Upper lobe of left lung (tissue), 6 donors: Measurements from ENCODE around the gene RNF213. TPM values are rescaled to one million over a fixed set of nuclear protein-coding genes. Genes with fewer than 3 reads are reported as not detected.
"Not testable (repeated sequence)": the region's sequence is repeated elsewhere in the genome, so short reads cannot be mapped to it uniquely, and the experiment has no call there.

Source experiments
- ATAC-seq, 2 donors: fragments of 200-7000 bp; cut with Tn5 transposase; one replicate each; pipeline ENCODE4 v1.9.1; 2022; ENCODE audit warnings: mild to moderate bottlenecking in 2 of 2, moderate library complexity in 2 of 2; ENCODE audit not compliant: low FRiP score in 2 of 2
- DNase-seq, 2 donors: peaks; one replicate each; pipeline ENCODE4 v3.0.0-alpha.2; 2019 to 2020
- H3K27ac ChIP-seq, 4 donors: fragments of 200-600 bp; sonication (generic); one replicate each; pipeline ENCODE4 v1.5.1; 2016 to 2019
- H3K27me3 ChIP-seq, 4 donors: fragments of 200-600 bp; sonication (generic); one replicate each; pipeline ENCODE4 v1.5.1; 2017 to 2019
- H3K36me3 ChIP-seq, 4 donors: fragments of 200-600 bp; sonication (generic); one replicate each; pipeline ENCODE4 v1.5.1; 2016 to 2019
- H3K4me1 ChIP-seq, 4 donors: fragments of 200-600 bp; sonication (generic); one replicate each; pipeline ENCODE4 v1.5.1; 2018 to 2019
- H3K4me3 ChIP-seq, 4 donors: fragments of 200-600 bp; sonication (generic); one replicate each; pipeline ENCODE4 v1.5.1; 2017 to 2019; ENCODE audit warnings: mild to moderate bottlenecking in 2 of 4, moderate library complexity in 1 of 4
- H3K9me3 ChIP-seq, 4 donors: fragments of 200-600 bp; sonication (generic); one replicate each; pipeline ENCODE4 v1.5.1; 2018 to 2019
- CTCF ChIP-seq, 6 experiments: fragments of 450-650 bp in 4 of 6; fragments of 200-600 bp in 2 of 6; sonication (generic) in 2 of 6; IDR thresholded peaks; one replicate each; pipeline ENCODE4 v1.5.1; 2016 to 2019; ENCODE audit warnings: antibody characterized with exemption in 6 of 6
- EP300 ChIP-seq, 4 donors: sonication (generic); formaldehyde crosslinking; IDR thresholded peaks; one replicate each; pipeline ENCODE4 v1.5.1; 2017; ENCODE audit warnings: antibody characterized with exemption in 4 of 4, control low read depth in 2 of 4
- POLR2A ChIP-seq, 4 donors: fragments of 450-650 bp; IDR thresholded peaks; one replicate each; pipeline ENCODE4 v1.5.1; 2016 to 2017; ENCODE audit warnings: antibody characterized with exemption in 4 of 4, mild to moderate bottlenecking in 2 of 4
- POLR2AphosphoS5 ChIP-seq, 2 donors: sonication (generic); formaldehyde crosslinking; IDR thresholded peaks; one replicate each; pipeline ENCODE4 v1.5.1; 2017; ENCODE audit warnings: antibody characterized with exemption in 2 of 2
- WGBS, 2 donors: methylation state at CpG; one replicate each; pipeline ENCODE4 v1.1.5; 2017 to 2018; 5-methylcytosine and 5-hydroxymethylcytosine counted together
- total RNA-seq, 6 donors: library from RNA; depleted of rRNA in 4 of 6; stranded (reverse); fragments of >200 nt in 4 of 6; gene quantifications; one replicate each; pipeline versions ENCODE4 v1.1.0 to v1.2.1, GENCODE V29; 2016 to 2021
- donor health status: DM: no; HTN: no; CAD: no; lungs with moderate emphysema.
- donor health status: DM: no; HTN: yes; CAD: no; lungs with severe emphysema.

Gene RNF213
- total RNA-seq, 6 donors from 2014 or later = 135 to 619 (median 207) TPM

- WGBS, 2 donors = 86 to 89% methylated on average over 14 of the region's 14 CpGs
- DNase-seq (no peak), ATAC-seq (no peak)
- TF ChIP-seq EP300 (IDR thresholded peaks at IDR 0.05) (no peak), POLR2A (IDR thresholded peaks at IDR 0.05) (no peak), POLR2AphosphoS5 (IDR thresholded peaks at IDR 0.05) (no peak), CTCF (IDR thresholded peaks at IDR 0.05) (no peak)
- H3K4me3 ChIP-seq = no peak overlapping the region
- H3K27ac ChIP-seq = peak overlapping the region in 2 of 4 donors; percentile 45 to 49
- H3K4me1 ChIP-seq = peaks cover 36 to 59% (median 48%) of the 10 kb centered on the region in 4 donors
- H3K36me3 ChIP-seq = no peaks in the 10 kb centered on the region
- H3K27me3 ChIP-seq = no peaks in the 10 kb centered on the region
- H3K9me3 ChIP-seq = no peaks in the 10 kb centered on the region
These were observed 2.9 kb upstream of the RNF213 start for GRCh38 chr17:80257716-80258213.

- H3K27me3 ChIP-seq, ATAC-seq, H3K36me3 ChIP-seq, DNase-seq, H3K4me3 ChIP-seq, H3K9me3 ChIP-seq: not testable (repeated sequence)
- WGBS, 2 donors = 74 to 85% methylated on average over 2 of the region's 2 CpGs
- Histone ChIP-seq H3K27ac (peak overlapping the region in 1 of 4 donors; percentile 45), H3K4me1 (peaks cover 42 to 60% (median 53%) of the 10 kb centered on the region in 4 donors)
These were observed 2.4 kb upstream of the RNF213 start for GRCh38 chr17:80258296-80258695.

DNA sequence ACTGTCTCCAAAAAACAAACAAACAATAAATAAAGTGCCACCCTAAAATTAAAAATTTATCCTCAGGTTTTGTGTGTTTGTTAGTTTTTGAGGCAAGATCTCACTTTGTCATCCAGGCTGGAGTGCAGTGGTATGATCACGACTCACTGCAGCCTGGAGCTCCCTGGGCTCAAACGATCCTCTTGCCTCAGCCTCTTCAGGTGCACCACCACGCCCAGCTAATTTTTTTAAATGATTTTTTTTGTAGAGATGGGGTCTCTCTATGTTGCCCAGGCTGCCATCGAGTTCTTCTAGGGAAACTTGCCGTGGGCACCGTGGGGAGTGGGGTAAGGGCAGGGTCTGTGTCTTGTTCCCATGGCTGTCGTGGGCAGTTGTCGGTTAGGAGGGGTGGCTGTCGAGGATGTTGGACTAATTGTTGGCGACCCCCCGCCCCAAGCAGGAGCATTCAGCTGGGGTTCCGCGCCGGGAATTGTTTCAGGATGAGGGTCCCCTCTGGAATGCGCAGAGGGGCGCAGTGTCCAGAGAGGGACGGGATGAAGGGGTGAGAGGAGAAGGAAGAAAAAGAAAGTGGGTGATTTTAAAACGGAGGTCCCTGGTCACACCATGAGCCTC lies 1.1 kb upstream of the RNF213 start:
- H3K9me3 ChIP-seq = no peaks in the 10 kb centered on the region
- TF ChIP-seq EP300 (IDR thresholded peaks at IDR 0.05) (no peak), POLR2AphosphoS5 (IDR thresholded peaks at IDR 0.05) (no peak), CTCF (IDR thresholded peaks at IDR 0.05) (no peak), POLR2A (IDR thresholded peaks at IDR 0.05) (no peak)
- DNase-seq = no peak
- no peaks in the 10 kb centered on the region for H3K36me3 ChIP-seq
- ATAC-seq = no peak
- H3K27me3 ChIP-seq = no peaks in the 10 kb centered on the region
- H3K27ac ChIP-seq = peak overlapping the region; percentile 92 to 98 (median 96)
- peak overlapping the region; percentile 60 to 75 (median 67) for H3K4me3 ChIP-seq
- WGBS, 2 donors = 38 to 41% methylated on average over 18 of the region's 18 CpGs
- peaks cover 47 to 61% (median 56%) of the 10 kb centered on the region in 4 donors for H3K4me1 ChIP-seq

DNA sequence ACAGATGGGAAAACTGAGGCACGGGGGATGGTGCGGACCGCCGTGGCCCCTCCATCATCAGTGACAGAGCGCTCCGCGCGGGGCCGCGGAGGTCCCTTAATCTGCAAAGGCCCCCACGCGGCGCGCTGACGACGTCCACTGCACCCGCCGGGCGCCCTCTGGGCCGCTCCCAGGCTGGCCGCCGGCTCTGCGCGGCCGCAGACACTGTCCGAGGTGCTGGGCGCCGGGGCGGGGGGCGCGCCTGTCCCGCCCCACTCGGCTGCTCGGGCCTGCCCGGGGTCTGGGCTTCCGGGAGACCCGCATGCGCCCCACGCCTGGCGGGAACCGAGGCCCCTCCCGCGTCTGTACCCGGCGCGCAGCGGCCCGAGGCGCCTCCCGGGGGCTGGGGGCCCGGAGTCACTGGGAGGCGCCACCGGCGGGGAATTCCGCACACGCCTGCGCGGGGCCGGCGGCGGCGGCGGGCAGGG lies 550 bp upstream of the RNF213 start:
- ATAC-seq (peak; percentile 71 to 88), DNase-seq (peak; percentile 78 to 95)
- Histone ChIP-seq H3K9me3 (no peaks in the 10 kb centered on the region), H3K4me1 (peaks cover 49 to 61% (median 56%) of the 10 kb centered on the region in 4 donors), H3K27me3 (no peaks in the 10 kb centered on the region), H3K27ac (peak overlapping the region; percentile 92 to 98 (median 96)), H3K4me3 (peak overlapping the region; percentile 60 to 75 (median 67)), H3K36me3 (peaks cover 0 to 3% (median 0%) of the 10 kb centered on the region in 4 donors)
- TF ChIP-seq EP300 (IDR thresholded peaks at IDR 0.05) = no peak
- TF ChIP-seq POLR2AphosphoS5 (IDR thresholded peaks at IDR 0.05) = peak; percentile 69 to 71
- TF ChIP-seq CTCF (IDR thresholded peaks at IDR 0.05) = peak in 3 of 6 experiments; percentile 7 to 33 (median 29)
- TF ChIP-seq POLR2A (IDR thresholded peaks at IDR 0.05) = peak in 2 of 4 donors; percentile 74 to 84
- WGBS, 2 donors = 0 to 2% methylated on average over 9 to 35 of the region's 63 CpGs

- peaks cover 52 to 63% (median 56%) of the 10 kb centered on the region in 4 donors for H3K4me1 ChIP-seq
These were observed 675 bp downstream of the RNF213 start for GRCh38 chr17:80261159-80261894.

More at GRCh38 chr17:80261159-80261894, 675 bp downstream of the RNF213 start:
- 5 to 8% methylated on average over 16 to 28 of the region's 45 CpGs for WGBS, 2 donors
- peak overlapping the region; percentile 94 to 100 (median 98) for H3K27ac ChIP-seq
- peak overlapping the region; percentile 69 to 99 (median 84) for H3K4me3 ChIP-seq
- H3K9me3 ChIP-seq = no peaks in the 10 kb centered on the region
- peaks cover 0 to 11% (median under 1%) of the 10 kb centered on the region in 4 donors for H3K36me3 ChIP-seq
- DNase-seq = peak; percentile 62 to 90
- TF ChIP-seq POLR2AphosphoS5 (IDR thresholded peaks at IDR 0.05) (peak; percentile 23 to 31), CTCF (IDR thresholded peaks at IDR 0.05) (no peak), EP300 (IDR thresholded peaks at IDR 0.05) (peak in 1 of 4 donors; percentile 28), POLR2A (IDR thresholded peaks at IDR 0.05) (peak in 1 of 4 donors; percentile 9)
- peak in 1 of 2 donors; percentile 34 for ATAC-seq
- H3K27me3 ChIP-seq = no peaks in the 10 kb centered on the region
